Natural killer cell (primary cell): ENCODE results near the gene LRRC4. TPM values are rescaled to one million over a fixed set of nuclear protein-coding genes. Genes with fewer than 3 reads are reported as not detected.

ENCODE experiments used
- ATAC-seq, 3 donors: fragments of 150-1000 bp in 2 of 3; fragments of 200-7000 bp in 1 of 3; cut with Tn5 transposase; 1 replicate in 1 of 3; 2 replicates in 2 of 3; pipeline ENCODE4 v1.10.0; 2021; ENCODE audit warnings: mild to moderate bottlenecking in 2 of 3, moderate library complexity in 2 of 3
- DNase-seq, 2 donors: peaks; one replicate each; pipeline versions ENCODE4 v3.0.0 to v3.0.0-alpha.2; 2013 to 2021; ENCODE audit warnings: mixed read lengths in 1 of 2
- H3K27ac ChIP-seq: one replicate; pipeline ENCODE4 v1.5.1; 2013; ENCODE audit warnings: mild to moderate bottlenecking, low read length
- H3K27me3 ChIP-seq: one replicate; pipeline ENCODE4 v1.6.1; 2013; ENCODE audit warnings: low read length; ENCODE audit not compliant: control insufficient read depth, insufficient read depth
- H3K36me3 ChIP-seq: one replicate; pipeline ENCODE4 v1.6.1; 2013; ENCODE audit warnings: low read length; ENCODE audit not compliant: control insufficient read depth, insufficient read depth
- H3K4me1 ChIP-seq: one replicate; pipeline ENCODE4 v1.6.1; 2013; ENCODE audit warnings: low read length; ENCODE audit not compliant: control insufficient read depth, insufficient read depth
- H3K4me3 ChIP-seq: one replicate; pipeline ENCODE4 v1.5.1; 2013; ENCODE audit warnings: low read length
- H3K9me3 ChIP-seq: one replicate; pipeline ENCODE4 v1.6.1; 2013; ENCODE audit warnings: low read length; ENCODE audit not compliant: control insufficient read depth, insufficient read depth
- H3K27ac Mint-ChIP-seq, 2 donors: one replicate each; pipeline ENCODE4 v1.8.0; 2022; ENCODE audit warnings: mild to moderate bottlenecking in 2 of 2, mixed read lengths in 2 of 2, moderate library complexity in 1 of 2
- H3K27me3 Mint-ChIP-seq, 2 donors: one replicate each; pipeline ENCODE4 v1.8.0; 2022; ENCODE audit warnings: low read depth in 2 of 2, mixed read lengths in 2 of 2
- H3K36me3 Mint-ChIP-seq: one replicate; pipeline ENCODE4 v1.8.0; 2022; ENCODE audit warnings: mixed read lengths
- H3K4me1 Mint-ChIP-seq, 2 donors: one replicate each; pipeline ENCODE4 v1.8.0; 2022; ENCODE audit warnings: mixed read lengths in 2 of 2
- H3K4me3 Mint-ChIP-seq: one replicate; pipeline ENCODE4 v1.8.0; 2022; ENCODE audit warnings: mild to moderate bottlenecking, moderate library complexity, mixed read lengths
- H3K9me3 Mint-ChIP-seq, 2 donors: one replicate each; pipeline ENCODE4 v1.8.0; 2022; ENCODE audit warnings: mixed read lengths in 2 of 2
- WGBS: methylation state at CpG from one replicate; pipeline ENCODE4 v1.1.7; 2013; ENCODE audit warnings: missing lambda C conversion rate; ENCODE audit not compliant: insufficient coverage; 5-methylcytosine and 5-hydroxymethylcytosine counted together
- intact Hi-C: fragments of 100-400 bp; cut with micrococcal nuclease; formaldehyde crosslinking; loops from one replicate; pipeline ENCODE4 v1.14.2; 2022
- total RNA-seq, 4 donors: library from RNA; stranded (reverse); fragments of 120-200 nt in 1 of 4; gene quantifications; one replicate each; pipeline versions ENCODE4 v1.2.3 to v1.2.4, GENCODE V29; 2013 to 2022
- TF ChIP-seq, protein P1 (sequence below): fragments of 200-600 bp; IDR thresholded peaks from one replicate; pipeline ENCODE4 v1.8.0; 2022; ENCODE audit warnings: antibody characterized with exemption

Gene LRRC4
- total RNA-seq, 3 donors from 2014 or later (not counting 1 experiment from before 2014, with no cell fraction given), result 0.79 to 2.4 (median 1.8) TPM

DNA sequence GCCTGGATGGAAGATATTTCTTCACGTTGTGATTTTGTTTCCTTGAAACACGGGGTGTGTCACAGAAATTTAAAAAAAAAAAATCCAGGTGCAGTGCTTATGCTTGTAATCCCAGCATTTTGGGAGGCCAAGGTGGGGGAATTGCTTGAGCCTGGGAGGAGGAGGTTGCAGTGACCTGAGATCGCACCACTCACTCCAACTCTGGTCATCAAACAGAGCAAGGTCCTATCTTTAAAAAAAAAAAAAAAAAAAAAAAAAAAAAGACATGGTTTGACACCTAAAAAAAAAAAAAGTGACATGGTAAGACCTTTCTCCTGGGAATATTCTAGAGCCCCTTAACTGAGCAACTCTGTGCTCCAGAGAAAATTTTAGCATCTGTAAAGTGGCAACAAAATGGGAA is 9.0 kb upstream of the LRRC4 start:
- DNase-seq, result no peak
- Histone ChIP-seq H3K4me1 (peaks cover 6% of the 10 kb centered on the region), H3K27me3 (no peaks in the 10 kb centered on the region), H3K9me3 (no peaks in the 10 kb centered on the region), H3K4me3 (no peak overlapping the region), H3K36me3 (no peaks in the 10 kb centered on the region), H3K27ac (no peak overlapping the region)
- no peak overlapping the region for H3K27ac Mint-ChIP-seq
- peaks cover 19 to 27% of the 10 kb centered on the region in 2 donors for H3K4me1 Mint-ChIP-seq
- intact Hi-C loops, result no loop called here
- H3K4me3 Mint-ChIP-seq, result no peak overlapping the region
- ATAC-seq, result no peak
- 100% methylated on average over 1 of the region's 3 CpGs for WGBS
- H3K9me3 Mint-ChIP-seq, result no peaks in the 10 kb centered on the region
- TF ChIP-seq, protein P1, sequence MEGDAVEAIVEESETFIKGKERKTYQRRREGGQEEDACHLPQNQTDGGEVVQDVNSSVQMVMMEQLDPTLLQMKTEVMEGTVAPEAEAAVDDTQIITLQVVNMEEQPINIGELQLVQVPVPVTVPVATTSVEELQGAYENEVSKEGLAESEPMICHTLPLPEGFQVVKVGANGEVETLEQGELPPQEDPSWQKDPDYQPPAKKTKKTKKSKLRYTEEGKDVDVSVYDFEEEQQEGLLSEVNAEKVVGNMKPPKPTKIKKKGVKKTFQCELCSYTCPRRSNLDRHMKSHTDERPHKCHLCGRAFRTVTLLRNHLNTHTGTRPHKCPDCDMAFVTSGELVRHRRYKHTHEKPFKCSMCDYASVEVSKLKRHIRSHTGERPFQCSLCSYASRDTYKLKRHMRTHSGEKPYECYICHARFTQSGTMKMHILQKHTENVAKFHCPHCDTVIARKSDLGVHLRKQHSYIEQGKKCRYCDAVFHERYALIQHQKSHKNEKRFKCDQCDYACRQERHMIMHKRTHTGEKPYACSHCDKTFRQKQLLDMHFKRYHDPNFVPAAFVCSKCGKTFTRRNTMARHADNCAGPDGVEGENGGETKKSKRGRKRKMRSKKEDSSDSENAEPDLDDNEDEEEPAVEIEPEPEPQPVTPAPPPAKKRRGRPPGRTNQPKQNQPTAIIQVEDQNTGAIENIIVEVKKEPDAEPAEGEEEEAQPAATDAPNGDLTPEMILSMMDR, result no peak
- no peaks in the 10 kb centered on the region for H3K36me3 Mint-ChIP-seq
- no peaks in the 10 kb centered on the region for H3K27me3 Mint-ChIP-seq

DNA sequence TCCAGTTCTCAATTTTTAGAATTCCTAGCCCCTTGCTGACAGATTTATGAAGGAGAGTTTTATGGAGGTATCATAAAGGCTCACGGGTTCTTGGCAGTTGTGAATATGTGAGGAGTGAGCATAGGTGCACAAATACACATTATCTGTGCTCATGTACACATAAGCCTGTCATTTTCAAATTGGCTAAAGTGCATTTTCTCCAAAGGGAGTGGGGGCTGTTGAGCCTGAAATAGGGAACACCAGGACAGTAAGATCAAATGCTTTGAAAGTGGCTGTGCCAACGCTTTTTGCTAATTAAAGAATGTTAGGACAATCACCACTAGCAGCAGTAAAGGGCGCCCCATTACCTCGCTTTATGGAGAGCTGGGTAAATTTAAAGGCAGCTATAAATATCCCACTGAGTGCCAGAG is 8.3 kb upstream of the LRRC4 start:
- 98% methylated on average over 3 of the region's 4 CpGs for WGBS
- TF ChIP-seq, protein P1, result no peak
- no peaks in the 10 kb centered on the region for H3K27me3 Mint-ChIP-seq

DNA sequence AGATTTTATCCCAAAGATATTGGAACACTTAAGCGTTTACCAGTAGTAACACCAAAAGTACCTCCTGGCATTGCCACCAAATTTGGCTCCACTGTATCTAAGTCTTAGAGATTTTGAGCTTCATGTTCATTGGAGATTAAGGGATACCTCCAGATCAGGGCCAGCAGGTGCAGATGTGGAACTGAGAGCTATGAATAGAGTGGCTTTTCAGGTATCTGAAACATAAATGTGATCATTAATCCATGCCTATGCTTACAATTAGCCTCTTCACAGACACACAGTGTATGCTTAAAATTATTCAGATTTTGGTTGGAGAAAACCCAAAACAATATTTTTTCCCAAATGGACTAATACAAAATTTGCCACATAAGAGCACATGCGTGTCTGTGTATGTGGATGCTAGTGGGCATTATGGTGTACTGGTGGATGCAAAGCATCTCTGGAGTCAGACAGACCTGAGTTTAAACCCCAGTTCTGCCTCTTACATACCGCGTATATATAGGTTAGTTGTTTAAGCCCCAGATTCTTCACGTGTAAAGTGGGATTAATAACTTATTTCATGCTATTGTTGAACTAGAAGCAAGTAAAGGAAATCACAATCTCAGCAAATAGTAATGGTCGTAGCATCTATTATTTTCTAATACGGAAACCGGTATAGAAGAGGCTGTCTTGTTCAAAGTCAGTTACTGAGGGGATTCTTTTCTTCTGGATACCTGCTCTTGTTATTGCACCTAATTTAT is 6.8 kb upstream of the LRRC4 start:
- ATAC-seq, result no peak
- intact Hi-C loops, result no loop called here
- no peak overlapping the region for H3K4me3 Mint-ChIP-seq
- Histone ChIP-seq H3K9me3 (no peaks in the 10 kb centered on the region), H3K36me3 (no peaks in the 10 kb centered on the region), H3K4me3 (no peak overlapping the region), H3K27me3 (no peaks in the 10 kb centered on the region), H3K27ac (no peak overlapping the region), H3K4me1 (peaks cover 3% of the 10 kb centered on the region)
- H3K27ac Mint-ChIP-seq, result no peak overlapping the region
- 98% methylated on average over 4 of the region's 8 CpGs for WGBS
- no peaks in the 10 kb centered on the region for H3K36me3 Mint-ChIP-seq
- TF ChIP-seq, protein P1, result no peak
- H3K4me1 Mint-ChIP-seq, result peaks cover 4 to 17% of the 10 kb centered on the region in 2 donors
- DNase-seq, result no peak
- no peaks in the 10 kb centered on the region for H3K9me3 Mint-ChIP-seq
- peaks cover 0 to 3% of the 10 kb centered on the region in 2 donors for H3K27me3 Mint-ChIP-seq

More for the DNA sequence above, 8.3 kb upstream of the LRRC4 start:
- Mint-ChIP-seq H3K9me3 (no peaks in the 10 kb centered on the region), H3K27ac (no peak overlapping the region), H3K4me3 (no peak overlapping the region), H3K4me1 (peaks cover 14 to 21% of the 10 kb centered on the region in 2 donors), H3K36me3 (no peaks in the 10 kb centered on the region)
- H3K27me3 ChIP-seq, result no peaks in the 10 kb centered on the region
- H3K36me3 ChIP-seq, result no peaks in the 10 kb centered on the region
- intact Hi-C loops, result no loop called here
- no peaks in the 10 kb centered on the region for H3K9me3 ChIP-seq
- no peak overlapping the region for H3K4me3 ChIP-seq
- no peak overlapping the region for H3K27ac ChIP-seq
- H3K4me1 ChIP-seq, result peaks cover 6% of the 10 kb centered on the region
- ATAC-seq (no peak), DNase-seq (no peak)

DNA sequence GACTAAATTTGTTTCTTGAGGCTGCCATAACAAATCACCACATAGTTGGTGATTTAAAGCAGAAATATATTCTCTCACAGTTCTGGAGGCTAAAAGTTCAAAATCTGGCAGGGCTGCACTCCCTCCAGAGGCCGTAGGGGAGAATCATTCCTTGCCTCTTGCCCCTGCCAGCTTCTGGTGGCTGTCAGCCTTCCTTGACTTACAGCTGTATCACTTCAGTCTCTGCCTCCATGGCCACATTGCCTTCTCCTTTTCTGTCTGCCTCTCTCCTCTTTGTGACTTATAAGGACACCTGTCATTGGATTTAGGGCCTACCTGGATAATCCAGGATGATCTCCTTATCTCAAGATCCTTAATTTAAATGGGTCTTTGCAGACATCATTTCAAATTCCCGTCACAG is 5.8 kb upstream of the LRRC4 start:
- TF ChIP-seq, protein P1, result no peak
- no peaks in the 10 kb centered on the region for H3K9me3 ChIP-seq
- no peak overlapping the region for H3K27ac ChIP-seq
- DNase-seq (no peak), ATAC-seq (no peak)
- H3K4me3 Mint-ChIP-seq, result no peak overlapping the region
- peaks cover 9% of the 10 kb centered on the region for H3K4me1 ChIP-seq
- H3K36me3 ChIP-seq, result no peaks in the 10 kb centered on the region
- H3K36me3 Mint-ChIP-seq, result no peaks in the 10 kb centered on the region
- no peaks in the 10 kb centered on the region for H3K9me3 Mint-ChIP-seq
- WGBS, result 93% methylated on average over 2 of the region's 2 CpGs
- no peak overlapping the region for H3K4me3 ChIP-seq
- no peak overlapping the region for H3K27ac Mint-ChIP-seq
- H3K27me3 Mint-ChIP-seq, result peaks cover 0 to 3% of the 10 kb centered on the region in 2 donors
- H3K27me3 ChIP-seq, result peaks cover 2% of the 10 kb centered on the region
- intact Hi-C loops, result no loop called here
- H3K4me1 Mint-ChIP-seq, result peaks cover 5 to 12% of the 10 kb centered on the region in 2 donors
